Tibial artery (tissue), 4 donors: ENCODE measurements around the gene LOXHD1.

ENCODE experiments used
- DNase-seq, 2 donors: peaks; one replicate each; pipeline ENCODE4 v3.0.0-alpha.2; 2019
- H3K27ac ChIP-seq, 2 donors: fragments of 200-600 bp; sonication (generic) in 1 of 2; 1 replicate in 1 of 2; 2 replicates in 1 of 2; pipeline ENCODE4 v1.5.1; 2018 to 2019; ENCODE audit warnings: mild to moderate bottlenecking in 1 of 2
- H3K27me3 ChIP-seq, 2 donors: fragments of 200-600 bp; sonication (generic) in 1 of 2; one replicate each; pipeline versions ENCODE4 v1.5.1 to v1.6.0; 2016 to 2019
- H3K36me3 ChIP-seq, 3 donors: fragments of 200-600 bp; sonication (generic) in 2 of 3; one replicate each; pipeline ENCODE4 v1.5.1; 2016 to 2019; ENCODE audit warnings: mild to moderate bottlenecking in 2 of 3
- H3K4me1 ChIP-seq, 4 donors: fragments of 200-600 bp; sonication (generic) in 2 of 4; 1 replicate in 3 of 4; 2 replicates in 1 of 4; pipeline ENCODE4 v1.5.1; 2016 to 2019
- H3K4me3 ChIP-seq, 2 donors: fragments of 200-600 bp; sonication (generic) in 1 of 2; 1 replicate in 1 of 2; 2 replicates in 1 of 2; pipeline ENCODE4 v1.5.1; 2018 to 2019; ENCODE audit warnings: mild to moderate bottlenecking in 2 of 2
- H3K9me3 ChIP-seq, 3 donors: fragments of 200-600 bp; sonication (generic) in 1 of 3; one replicate each; pipeline ENCODE4 v1.5.1; 2016 to 2019
- intact Hi-C: fragments of 100-400 bp; cut with DNase I; formaldehyde crosslinking; loops from one replicate; pipeline ENCODE4 v1.15.0; 2023; ENCODE audit warnings: low total_unique reads
- TF ChIP-seq, protein P1 (sequence below), 2 experiments: fragments of 200-600 bp in 1 of 2; fragments of 450-650 bp in 1 of 2; IDR thresholded peaks; one replicate each; pipeline ENCODE4 v1.5.1; 2017 to 2019; ENCODE audit warnings: antibody characterized with exemption in 2 of 2, mild to moderate bottlenecking in 1 of 2, moderate library complexity in 1 of 2

The LOXHD1 gene

DNA sequence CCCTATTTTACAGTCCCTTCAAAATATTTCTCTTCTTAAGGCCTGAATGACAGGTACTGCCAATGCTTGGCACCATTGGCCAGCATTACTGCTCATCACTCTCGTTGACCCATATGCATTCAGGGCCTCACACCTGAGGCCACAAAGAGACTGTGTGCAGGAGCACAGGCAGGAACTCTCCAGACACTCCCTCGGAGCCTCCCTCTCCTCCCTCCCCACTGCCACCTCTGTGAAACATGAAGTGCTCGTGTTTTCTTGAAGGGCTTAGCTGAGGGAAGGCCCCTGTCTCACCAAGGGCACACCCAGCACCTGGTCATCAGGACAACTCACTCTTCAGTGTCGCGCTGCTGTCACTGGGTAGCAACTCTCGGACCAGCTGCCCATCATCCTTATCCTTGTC lies 85.3 kb downstream of the LOXHD1 start:
- Histone ChIP-seq H3K36me3 (no peaks in the 10 kb centered on the region), H3K27me3 (no peaks in the 10 kb centered on the region), H3K4me3 (no peak overlapping the region), H3K9me3 (no peaks in the 10 kb centered on the region), H3K27ac (no peak overlapping the region), H3K4me1 (peaks cover 0 to 8% (median 0%) of the 10 kb centered on the region in 4 donors)
- TF ChIP-seq, protein P1, sequence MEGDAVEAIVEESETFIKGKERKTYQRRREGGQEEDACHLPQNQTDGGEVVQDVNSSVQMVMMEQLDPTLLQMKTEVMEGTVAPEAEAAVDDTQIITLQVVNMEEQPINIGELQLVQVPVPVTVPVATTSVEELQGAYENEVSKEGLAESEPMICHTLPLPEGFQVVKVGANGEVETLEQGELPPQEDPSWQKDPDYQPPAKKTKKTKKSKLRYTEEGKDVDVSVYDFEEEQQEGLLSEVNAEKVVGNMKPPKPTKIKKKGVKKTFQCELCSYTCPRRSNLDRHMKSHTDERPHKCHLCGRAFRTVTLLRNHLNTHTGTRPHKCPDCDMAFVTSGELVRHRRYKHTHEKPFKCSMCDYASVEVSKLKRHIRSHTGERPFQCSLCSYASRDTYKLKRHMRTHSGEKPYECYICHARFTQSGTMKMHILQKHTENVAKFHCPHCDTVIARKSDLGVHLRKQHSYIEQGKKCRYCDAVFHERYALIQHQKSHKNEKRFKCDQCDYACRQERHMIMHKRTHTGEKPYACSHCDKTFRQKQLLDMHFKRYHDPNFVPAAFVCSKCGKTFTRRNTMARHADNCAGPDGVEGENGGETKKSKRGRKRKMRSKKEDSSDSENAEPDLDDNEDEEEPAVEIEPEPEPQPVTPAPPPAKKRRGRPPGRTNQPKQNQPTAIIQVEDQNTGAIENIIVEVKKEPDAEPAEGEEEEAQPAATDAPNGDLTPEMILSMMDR (IDR thresholded peaks at IDR 0.05), result no peak
- intact Hi-C loops, result no loop called here
- DNase-seq, result no peak

DNA sequence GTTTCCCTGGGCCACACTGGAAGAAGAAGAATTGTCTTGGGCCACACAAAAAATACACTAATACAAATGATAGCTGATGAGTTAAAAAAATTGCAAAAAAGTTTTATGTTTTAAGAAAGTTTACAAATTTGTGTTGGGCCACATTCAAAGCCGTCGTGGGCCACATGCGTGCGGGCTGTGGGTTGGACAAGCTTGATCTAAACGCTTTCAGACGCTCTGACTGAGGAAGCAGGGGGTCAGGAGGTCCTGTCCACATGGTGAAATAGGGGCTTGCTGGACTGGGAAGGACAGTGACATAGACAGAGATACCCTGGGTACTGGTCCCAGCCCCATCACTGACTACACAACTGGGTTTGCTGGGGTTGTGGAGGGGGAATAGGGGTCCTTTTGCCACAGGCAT lies 86.4 kb downstream of the LOXHD1 start:
- Histone ChIP-seq H3K4me1 (peaks cover 0 to 8% (median 0%) of the 10 kb centered on the region in 4 donors), H3K4me3 (no peak overlapping the region), H3K27me3 (no peaks in the 10 kb centered on the region), H3K27ac (no peak overlapping the region), H3K9me3 (no peaks in the 10 kb centered on the region), H3K36me3 (no peaks in the 10 kb centered on the region)
- TF ChIP-seq, protein P1 (IDR thresholded peaks at IDR 0.05), result no peak
- intact Hi-C loops, result no loop called here
- no peak for DNase-seq

DNA sequence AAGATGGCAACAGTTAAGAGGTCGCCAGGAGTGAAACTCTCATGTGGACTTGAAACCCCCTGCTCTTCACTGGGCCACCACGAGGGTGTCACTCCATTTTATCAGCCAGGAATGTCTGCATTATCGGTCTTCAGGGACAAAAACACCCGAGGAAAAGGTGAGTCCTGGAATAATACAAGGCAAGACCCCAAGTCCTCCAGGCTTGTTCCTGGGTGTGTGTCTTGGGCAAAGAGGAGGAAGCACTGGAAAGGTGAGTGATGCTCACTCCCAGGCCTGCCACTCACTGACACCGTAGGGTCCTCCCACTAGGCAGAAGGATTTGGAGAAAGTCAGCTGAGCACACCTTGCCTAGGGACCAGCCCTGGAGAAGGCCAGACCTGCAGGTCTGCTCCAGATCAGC lies 86.9 kb downstream of the LOXHD1 start:
- H3K9me3 ChIP-seq, result no peaks in the 10 kb centered on the region
- peaks cover 0 to 8% (median 0%) of the 10 kb centered on the region in 4 donors for H3K4me1 ChIP-seq
- no peak overlapping the region for H3K4me3 ChIP-seq
- no peak for DNase-seq
- H3K27me3 ChIP-seq, result no peaks in the 10 kb centered on the region
- TF ChIP-seq, protein P1 (IDR thresholded peaks at IDR 0.05), result no peak
- no peak overlapping the region for H3K27ac ChIP-seq
- intact Hi-C loops, result no loop called here
- H3K36me3 ChIP-seq, result no peaks in the 10 kb centered on the region

DNA sequence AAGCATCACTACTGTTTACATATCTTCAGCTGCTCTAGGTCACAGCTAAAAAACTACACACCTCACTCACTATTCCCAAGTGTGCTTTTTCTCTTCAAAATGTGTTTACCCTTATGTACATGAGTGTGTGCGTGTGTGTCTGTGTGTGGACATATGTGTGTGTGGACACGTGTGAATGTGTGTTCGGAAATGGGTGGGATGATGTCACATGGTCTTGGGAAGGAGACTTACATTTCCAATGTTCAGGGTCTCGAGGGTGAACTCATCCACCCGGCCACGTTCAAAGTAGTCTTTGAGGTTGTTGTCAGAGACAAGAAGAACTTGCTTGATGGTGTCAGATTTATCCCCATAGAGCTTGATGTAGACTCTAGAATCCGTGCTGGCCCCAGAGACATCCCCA lies 87.8 kb downstream of the LOXHD1 start:
- Histone ChIP-seq H3K36me3 (no peaks in the 10 kb centered on the region), H3K4me3 (no peak overlapping the region), H3K4me1 (peaks cover 0 to 4% (median 0%) of the 10 kb centered on the region in 4 donors), H3K27ac (no peak overlapping the region), H3K27me3 (no peaks in the 10 kb centered on the region), H3K9me3 (no peaks in the 10 kb centered on the region)
- no peak for DNase-seq
- TF ChIP-seq, protein P1 (IDR thresholded peaks at IDR 0.05), result no peak
- intact Hi-C loops, result no loop called here

DNA sequence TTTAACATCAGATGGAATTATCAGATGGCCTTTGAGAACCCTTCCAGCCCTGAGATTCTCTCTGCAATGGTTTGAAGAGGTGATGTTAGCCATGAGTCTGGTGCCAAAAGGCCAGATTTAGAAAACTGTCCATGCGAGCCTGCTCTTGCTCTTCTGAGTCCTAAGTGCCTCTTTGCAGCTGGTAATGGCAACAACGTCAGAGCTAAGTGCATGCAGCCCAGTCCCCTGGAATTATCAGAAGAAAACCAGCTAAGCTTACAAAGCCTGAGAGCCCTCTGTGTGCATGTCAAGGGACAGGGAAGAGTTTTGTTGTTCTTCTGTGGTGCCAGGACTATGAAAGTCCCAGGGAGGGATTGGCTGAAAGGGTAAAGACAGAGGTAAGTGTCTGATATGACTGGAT lies 89.8 kb downstream of the LOXHD1 start:
- DNase-seq, result no peak

More for the DNA sequence above, 89.8 kb downstream of the LOXHD1 start:
- Histone ChIP-seq H3K4me1 (no peaks in the 10 kb centered on the region), H3K36me3 (no peaks in the 10 kb centered on the region), H3K27ac (no peak overlapping the region), H3K4me3 (no peak overlapping the region), H3K27me3 (no peaks in the 10 kb centered on the region), H3K9me3 (no peaks in the 10 kb centered on the region)
- TF ChIP-seq, protein P1 (IDR thresholded peaks at IDR 0.05), result no peak
- intact Hi-C loops, result no loop called here
